Measurements from ENCODE around the gene RUNX1.

The RUNX1 gene

DNA sequence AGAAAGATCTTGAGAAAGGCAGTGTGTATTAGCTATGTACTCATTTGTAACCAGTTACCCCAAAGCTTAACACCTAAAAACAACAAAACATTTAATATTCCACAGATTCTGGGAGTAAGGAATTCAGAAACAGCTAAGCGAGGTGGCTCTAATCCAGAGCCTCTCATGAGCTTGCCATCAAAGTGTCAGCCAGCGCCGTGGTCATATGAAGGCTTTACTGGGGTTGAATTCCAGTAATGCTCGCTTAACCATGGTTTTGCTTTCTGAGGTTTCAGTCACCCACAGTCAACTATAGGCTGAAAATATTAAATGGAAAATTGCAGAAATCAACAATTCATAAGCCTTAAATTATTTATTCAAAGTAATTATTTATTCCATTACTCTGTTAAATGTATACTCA is 278.5 kb downstream of the RUNX1 start:
- DNase-seq: no peak

- DNase-seq: no peak
Measured at GRCh38 chr21:34768326-34768725, 280.8 kb downstream of the RUNX1 start.

DNA sequence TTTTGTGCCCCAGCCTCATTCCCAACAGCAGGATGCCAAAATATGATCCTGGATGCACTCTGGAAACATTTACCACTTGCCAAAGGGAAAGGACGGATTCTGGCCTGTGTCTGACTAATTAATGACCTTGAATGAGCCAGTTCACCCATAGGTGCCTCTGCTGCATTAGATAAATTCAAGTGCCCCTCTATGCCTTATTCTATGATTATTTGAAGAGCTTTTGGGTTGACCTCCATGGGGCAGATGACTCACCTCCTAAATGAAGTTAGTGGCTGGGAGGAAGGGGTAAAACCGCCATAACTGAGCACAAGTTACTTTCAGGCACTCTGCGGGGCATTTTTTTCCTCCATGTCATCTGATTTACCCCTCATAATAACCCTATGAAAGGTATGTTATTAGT is 282.2 kb downstream of the RUNX1 start:
- no peak for DNase-seq

- DNase-seq: no peak
Measured at GRCh38 chr21:34765619-34766018, 283.5 kb downstream of the RUNX1 start.

DNA sequence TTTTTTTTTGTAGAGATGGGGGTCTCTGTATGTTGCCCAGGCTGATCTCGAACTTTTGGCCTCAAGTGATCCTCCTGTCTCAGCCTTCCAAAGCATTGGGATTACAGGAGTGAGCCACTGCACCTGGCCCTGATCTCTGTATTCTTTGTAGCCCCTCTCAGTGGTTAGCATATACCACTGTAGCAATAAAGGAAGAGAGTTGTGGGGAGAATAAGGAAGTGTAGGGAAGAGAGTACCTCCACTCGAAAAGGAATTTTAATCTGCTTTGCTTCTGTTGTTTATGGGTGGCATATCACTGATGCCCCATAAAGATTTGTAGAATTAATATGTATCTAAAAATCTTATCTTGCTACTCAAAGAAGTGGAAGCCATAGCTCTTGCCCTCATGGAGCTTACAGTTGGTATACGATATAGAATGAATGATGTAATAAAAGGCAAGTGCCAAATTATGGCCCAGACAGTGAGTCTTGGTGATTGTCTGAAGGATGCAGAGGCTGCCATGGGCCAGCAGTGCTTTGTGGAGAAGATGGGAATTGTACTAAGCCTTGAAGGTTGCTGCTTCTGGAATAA is 284.3 kb downstream of the RUNX1 start:
- DNase-seq: no peak

DNA sequence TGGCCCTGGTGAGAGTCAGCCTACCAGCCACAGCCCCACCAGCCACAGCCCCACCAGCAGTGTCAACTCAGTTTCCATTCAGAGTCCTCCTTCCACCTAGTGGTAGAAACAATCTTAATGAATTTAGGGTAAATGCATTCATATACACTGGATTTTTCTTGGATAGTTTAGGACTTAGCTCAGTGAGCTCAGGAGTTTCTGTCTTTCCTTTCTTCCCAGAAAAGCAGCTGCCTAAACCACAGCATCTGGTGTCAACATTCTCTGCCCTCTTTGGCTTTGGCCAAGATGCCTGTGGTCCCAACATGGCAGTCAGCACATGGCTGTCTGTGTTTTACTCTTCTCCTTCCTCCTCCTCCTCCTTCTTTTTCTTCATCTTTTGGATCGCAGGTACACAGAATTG is 286.3 kb downstream of the RUNX1 start:
- DNase-seq: no peak

DNA sequence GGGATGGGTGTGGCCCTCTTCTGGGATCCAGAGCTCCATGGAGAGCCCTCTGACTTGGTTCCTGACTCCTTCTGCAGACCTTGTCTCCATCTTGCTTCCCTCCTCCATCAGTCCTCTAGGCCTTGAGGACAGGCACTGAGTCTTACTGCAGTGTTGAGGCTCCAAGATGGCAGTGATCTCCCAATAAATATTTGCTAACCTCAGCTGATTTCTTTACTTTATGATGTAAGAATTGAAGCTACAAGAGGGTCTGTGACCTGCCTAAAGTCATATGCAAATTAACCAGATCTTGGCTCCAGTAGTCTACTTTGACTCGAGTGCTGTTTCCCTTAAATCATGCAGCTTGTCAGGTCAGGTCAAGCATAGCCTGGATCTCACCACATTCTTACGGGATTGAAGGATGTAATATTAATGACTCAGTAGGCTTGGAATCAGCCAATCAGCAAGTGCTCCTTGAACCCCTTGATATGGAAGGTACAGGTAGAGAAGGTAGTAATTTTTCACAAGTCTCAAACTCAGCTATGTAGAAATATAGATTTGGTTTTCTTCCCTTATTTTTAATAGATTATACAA is 287.3 kb downstream of the RUNX1 start:
- no peak for DNase-seq

DNA sequence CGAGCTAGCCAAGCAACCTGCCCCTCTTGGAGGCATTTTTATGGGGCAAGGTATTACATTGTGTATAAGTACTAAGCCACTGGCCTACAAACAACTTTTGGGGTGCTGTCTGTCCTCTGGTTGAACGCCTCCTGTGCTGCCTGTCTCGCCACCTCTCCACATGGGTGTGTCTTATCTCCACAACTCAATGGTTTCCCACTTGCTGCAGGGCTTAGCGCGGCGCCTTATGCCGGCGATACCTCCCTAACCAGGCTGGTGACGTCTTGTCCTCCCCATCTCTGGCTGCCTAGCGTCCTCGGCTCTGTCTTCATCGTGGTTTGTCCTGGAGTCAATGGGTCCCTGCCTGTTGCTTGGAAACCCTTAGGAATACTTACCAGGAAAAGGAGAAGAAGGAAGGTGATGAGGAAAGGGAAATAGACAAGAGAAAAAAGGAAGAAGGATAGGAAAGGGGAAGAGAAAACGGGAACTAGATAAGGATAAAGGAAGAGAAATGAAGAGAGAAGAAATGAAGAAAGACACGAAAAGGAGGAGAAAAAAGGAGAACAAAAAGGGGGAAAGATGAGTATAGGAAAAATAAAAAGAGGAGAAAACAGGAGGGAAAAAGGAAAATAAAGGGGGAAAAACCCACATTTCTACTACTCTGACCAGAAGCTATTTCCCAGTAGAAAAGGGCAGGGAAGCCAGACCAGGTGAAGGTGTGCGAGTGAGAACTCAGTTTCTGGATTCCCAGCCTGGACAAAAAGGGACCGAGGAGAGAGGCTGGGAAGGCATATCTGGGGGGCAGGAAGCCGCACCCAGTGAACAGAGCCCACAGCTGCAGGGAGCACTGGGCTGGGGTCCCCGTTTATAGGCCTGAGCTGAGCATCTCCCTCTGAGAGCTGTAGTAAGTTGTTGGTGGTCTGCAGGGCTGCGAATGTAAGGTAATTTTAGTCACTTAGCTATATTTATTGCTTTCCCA is 294.1 kb downstream of the RUNX1 start:
- DNase-seq: no peak

- no peak for DNase-seq
Measured at GRCh38 chr21:34748862-34749261, 300.2 kb downstream of the RUNX1 start.

DNA sequence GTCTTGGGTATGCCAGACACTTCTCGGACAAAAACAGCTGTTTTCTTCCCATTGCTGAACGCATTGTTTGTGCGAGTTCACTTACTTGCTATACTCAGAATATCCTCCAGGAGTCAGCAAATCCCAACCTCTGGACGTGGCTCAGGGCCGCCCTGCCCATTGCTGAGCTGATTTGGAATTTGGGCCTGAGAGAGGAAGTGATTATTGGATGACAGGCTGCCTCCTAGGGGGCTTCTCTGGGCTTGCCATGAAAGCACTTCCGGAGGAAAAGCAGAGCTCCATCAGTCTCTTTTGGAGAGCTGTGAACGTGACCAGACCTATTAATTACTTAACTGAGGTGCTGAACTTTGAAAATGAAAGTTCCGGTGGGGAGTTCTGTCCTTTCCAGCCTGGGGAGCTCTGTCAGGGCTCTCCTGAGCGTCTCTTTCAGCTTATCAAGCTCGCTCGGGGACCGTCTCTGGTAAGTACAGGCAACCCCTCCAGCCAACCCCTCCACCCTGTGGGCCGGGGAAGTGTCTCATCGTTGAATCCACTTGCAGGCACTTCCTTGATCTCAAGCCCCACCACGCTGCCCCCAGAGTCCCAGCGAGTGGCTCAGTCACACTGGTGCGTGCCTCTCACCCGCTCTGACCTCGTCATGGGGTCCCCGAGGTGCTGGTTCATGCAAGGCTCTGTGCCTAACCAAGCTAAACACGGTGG is 303.4 kb downstream of the RUNX1 start:
- peak; percentile 81 for DNase-seq

GRCh38 chr21:34744801-34745200 is 304.3 kb downstream of the RUNX1 start:
- no peak for DNase-seq

DNA sequence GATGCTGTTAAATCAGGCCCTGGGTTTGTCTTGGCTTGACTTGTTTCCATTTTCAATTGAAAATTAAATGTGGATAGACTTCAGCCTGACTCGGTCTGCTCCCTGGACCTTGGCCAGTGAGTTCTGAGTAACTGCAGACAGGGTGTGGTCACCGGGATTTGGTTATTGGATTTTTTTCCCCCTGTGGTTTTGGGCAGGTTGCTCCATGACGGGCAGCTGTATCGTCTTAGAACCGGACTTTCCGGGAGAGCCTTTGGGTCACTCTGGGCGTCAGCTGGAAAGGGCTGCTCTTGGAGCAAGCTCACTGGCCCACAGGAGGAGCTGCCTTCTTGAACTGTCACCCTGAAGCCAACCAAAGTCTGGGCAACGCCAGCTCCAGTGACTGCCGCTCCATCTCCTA is 305.3 kb downstream of the RUNX1 start:
- no peak for DNase-seq

GRCh38 chr21:34743285-34743684 is 305.8 kb downstream of the RUNX1 start:
- no peak for DNase-seq

DNA sequence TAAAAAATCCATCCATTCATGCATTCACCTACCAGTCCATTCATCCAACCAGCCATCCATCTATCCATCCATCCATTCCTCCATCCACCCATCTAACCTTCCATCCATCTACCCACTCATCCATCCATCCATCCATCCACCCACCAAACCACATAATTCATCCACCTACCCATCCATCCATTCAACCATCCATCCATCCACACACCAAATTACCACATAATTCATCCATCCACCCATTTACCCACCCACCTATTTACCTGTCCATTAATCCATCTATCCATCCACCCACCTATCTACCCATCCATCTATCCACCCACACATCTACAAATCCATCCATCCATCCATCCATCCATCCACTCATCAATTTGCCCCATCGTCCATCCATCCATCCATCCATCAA is 308.9 kb downstream of the RUNX1 start:
- DNase-seq: no peak

All from retina (tissue), 1 donor.